Glutamatergic neuron (in vitro differentiated cells): ENCODE data around the gene RHOT2. TPM values are rescaled to one million over a fixed set of nuclear protein-coding genes. Genes with fewer than 3 reads are reported as not detected.

Experiments
- DNase-seq: peaks from one replicate; pipeline ENCODE4 v3.0.0; 2022
- H3K27ac Mint-ChIP-seq: one replicate; pipeline ENCODE4 v1.8.0; 2020; ENCODE audit warnings: mild to moderate bottlenecking, mixed read lengths, inconsistent platforms; ENCODE audit not compliant: unreplicated experiment
- H3K27me3 Mint-ChIP-seq: one replicate; pipeline ENCODE4 v1.8.0; 2020; ENCODE audit warnings: mild to moderate bottlenecking, moderate library complexity, mixed read lengths, inconsistent platforms; ENCODE audit not compliant: unreplicated experiment
- H3K36me3 Mint-ChIP-seq: one replicate; pipeline ENCODE4 v1.8.0; 2020; ENCODE audit warnings: mild to moderate bottlenecking, mixed read lengths, inconsistent platforms; ENCODE audit not compliant: unreplicated experiment
- H3K4me1 Mint-ChIP-seq: one replicate; pipeline ENCODE4 v1.8.0; 2020; ENCODE audit warnings: mild to moderate bottlenecking, low read depth, mixed read lengths, inconsistent platforms; ENCODE audit not compliant: unreplicated experiment
- H3K4me3 Mint-ChIP-seq: one replicate; pipeline ENCODE4 v1.8.0; 2020; ENCODE audit warnings: mild to moderate bottlenecking, mixed read lengths, inconsistent platforms; ENCODE audit not compliant: unreplicated experiment
- H3K9me3 Mint-ChIP-seq: one replicate; pipeline ENCODE4 v1.8.0; 2020; ENCODE audit warnings: mild to moderate bottlenecking, moderate library complexity, mixed read lengths, inconsistent platforms; ENCODE audit not compliant: unreplicated experiment
- CTCF ChIP-seq: fragments of 200-600 bp; sonication (generic); IDR thresholded peaks from one replicate; pipeline ENCODE4 v1.5.0; 2021; ENCODE audit not compliant: partially characterized antibody, unreplicated experiment
- total RNA-seq: library from RNA; stranded (reverse); fragmentation: NEBNext Ultra II Directional; extraction: Animal tissue kit (Norgen Biotek cat#: 25700); gene quantifications from one replicate; pipeline ENCODE4 v1.2.1, GENCODE V29; 2021; ENCODE audit not compliant: unreplicated experiment

The RHOT2 gene
- total RNA-seq, 1 donor from 2014 or later: 208 TPM

- no peak for DNase-seq
- Mint-ChIP-seq H3K36me3 (no peaks in the 10 kb centered on the region), H3K27me3 (no peaks in the 10 kb centered on the region), H3K4me1 (peaks cover 2% of the 10 kb centered on the region), H3K27ac (no peak overlapping the region), H3K4me3 (no peak overlapping the region), H3K9me3 (peaks cover 5% of the 10 kb centered on the region)
- no peak for TF ChIP-seq CTCF
These were observed 24.9 kb upstream of the RHOT2 start for GRCh38 chr16:643050-643368.

GRCh38 chr16:644556-644955, 23.4 kb upstream of the RHOT2 start:
- peaks cover 2% of the 10 kb centered on the region for H3K4me1 Mint-ChIP-seq
- TF ChIP-seq CTCF: no peak
- H3K4me3 Mint-ChIP-seq: peak overlapping the region; percentile 46
- no peaks in the 10 kb centered on the region for H3K36me3 Mint-ChIP-seq
- H3K9me3 Mint-ChIP-seq: peaks cover 3% of the 10 kb centered on the region
- no peak overlapping the region for H3K27ac Mint-ChIP-seq
- no peaks in the 10 kb centered on the region for H3K27me3 Mint-ChIP-seq
- DNase-seq: no peak

- DNase-seq: no peak
- peaks cover 3% of the 10 kb centered on the region for H3K9me3 Mint-ChIP-seq
- no peaks in the 10 kb centered on the region for H3K27me3 Mint-ChIP-seq
- TF ChIP-seq CTCF: no peak
- no peaks in the 10 kb centered on the region for H3K4me1 Mint-ChIP-seq
- no peak overlapping the region for H3K27ac Mint-ChIP-seq
- H3K36me3 Mint-ChIP-seq: no peaks in the 10 kb centered on the region
- no peak overlapping the region for H3K4me3 Mint-ChIP-seq
These were observed 21.9 kb upstream of the RHOT2 start for GRCh38 chr16:645852-646678.

GRCh38 chr16:646679-647172, 21.2 kb upstream of the RHOT2 start:
- no peak for DNase-seq
- no peaks in the 10 kb centered on the region for H3K36me3 Mint-ChIP-seq
- no peaks in the 10 kb centered on the region for H3K4me1 Mint-ChIP-seq
- no peak for TF ChIP-seq CTCF
- H3K9me3 Mint-ChIP-seq: peaks cover 3% of the 10 kb centered on the region
- H3K4me3 Mint-ChIP-seq: no peak overlapping the region
- no peaks in the 10 kb centered on the region for H3K27me3 Mint-ChIP-seq
- H3K27ac Mint-ChIP-seq: no peak overlapping the region

DNA sequence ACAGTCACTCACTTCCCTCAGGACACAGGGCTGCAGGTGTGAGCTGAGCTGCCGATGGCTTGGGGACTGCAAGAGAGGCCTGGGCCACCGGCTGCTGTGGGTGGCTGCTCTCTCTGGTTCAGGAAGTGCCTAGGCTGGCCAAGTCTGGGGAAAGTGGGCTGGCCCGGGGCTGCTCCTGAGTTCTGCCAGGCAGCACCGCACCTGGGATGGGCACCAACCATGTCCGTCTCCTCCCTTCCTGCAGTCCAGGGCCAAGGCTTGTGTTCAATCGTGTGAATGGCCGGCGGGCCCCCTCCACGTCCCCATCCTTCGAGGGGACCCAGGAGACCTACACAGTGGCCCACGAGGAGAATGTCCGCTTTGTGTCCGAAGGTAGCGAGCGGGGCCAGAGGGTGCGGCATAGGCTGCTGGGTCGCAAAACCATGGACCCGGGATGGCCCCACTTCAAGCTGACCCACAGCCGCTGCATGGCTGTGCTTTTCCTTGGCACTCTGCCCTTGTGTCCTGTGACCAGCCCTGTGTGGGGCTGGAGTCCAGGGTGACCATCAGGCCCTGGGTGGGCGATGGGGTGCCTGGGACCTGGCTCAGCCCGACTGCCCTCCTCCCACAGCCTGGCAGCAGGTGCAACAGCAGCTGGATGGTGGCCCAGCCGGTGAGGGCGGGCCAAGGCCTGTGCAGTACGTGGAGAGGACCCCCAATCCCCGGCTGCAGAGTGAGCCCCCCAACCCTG, 20.6 kb upstream of the RHOT2 start:
- H3K36me3 Mint-ChIP-seq: no peaks in the 10 kb centered on the region
- no peak for TF ChIP-seq CTCF
- H3K4me1 Mint-ChIP-seq: no peaks in the 10 kb centered on the region
- no peak overlapping the region for H3K27ac Mint-ChIP-seq
- no peak for DNase-seq
- H3K9me3 Mint-ChIP-seq: peaks cover 3% of the 10 kb centered on the region
- no peak overlapping the region for H3K4me3 Mint-ChIP-seq
- H3K27me3 Mint-ChIP-seq: no peaks in the 10 kb centered on the region
